GM12891 (cell line): ENCODE data around the gene LAMA2.

Experiments used
- PAX5 ChIP-seq: IDR thresholded peaks from 2 replicates; pipeline ENCODE4 v1.6.1; 2011; ENCODE audit warnings: low read length, moderate library complexity, mild to moderate bottlenecking; ENCODE audit not compliant: insufficient read depth, severe bottlenecking
- POLR2A ChIP-seq: IDR thresholded peaks from 2 replicates; pipeline ENCODE4 v1.6.1; 2011; ENCODE audit warnings: low read depth, low read length, control low read depth
- POLR2AphosphoS5 ChIP-seq: IDR thresholded peaks from 2 replicates; pipeline ENCODE4 v1.6.1; 2011; ENCODE audit warnings: low read depth, low read length, control low read depth
- POU2F2 ChIP-seq: IDR thresholded peaks from 2 replicates; pipeline ENCODE4 v1.6.1; 2011; ENCODE audit warnings: low read depth, mild to moderate bottlenecking, control low read depth, low read length, moderate library complexity
- SPI1 ChIP-seq: IDR thresholded peaks from 2 replicates; pipeline ENCODE4 v1.6.1; 2011; ENCODE audit warnings: low read depth, low read length, control low read depth
- TAF1 ChIP-seq: IDR thresholded peaks from 2 replicates; pipeline ENCODE4 v1.6.1; 2011; ENCODE audit warnings: low read depth, low read length, control low read depth

- no peak for TF ChIP-seq POLR2AphosphoS5
- TF ChIP-seq PAX5 = no peak
- no peak for TF ChIP-seq POLR2A
- no peak for TF ChIP-seq TAF1
- no peak for TF ChIP-seq SPI1
- no peak for TF ChIP-seq POU2F2
These were observed 515.8 kb downstream of the LAMA2 start for GRCh38 chr6:129398764-129399163.
